CD1c-positive myeloid dendritic cell (primary cell): ENCODE measurements around the gene TMEM223.
"Not testable (repeated sequence)": the region's sequence is repeated elsewhere in the genome, so short reads cannot be mapped to it uniquely, and the experiment has no call there.

Source experiments
- DNase-seq: peaks from one replicate; pipeline ENCODE4 v3.0.0-alpha.2; 2016; ENCODE audit errors: extremely low spot score

The TMEM223 gene

DNA sequence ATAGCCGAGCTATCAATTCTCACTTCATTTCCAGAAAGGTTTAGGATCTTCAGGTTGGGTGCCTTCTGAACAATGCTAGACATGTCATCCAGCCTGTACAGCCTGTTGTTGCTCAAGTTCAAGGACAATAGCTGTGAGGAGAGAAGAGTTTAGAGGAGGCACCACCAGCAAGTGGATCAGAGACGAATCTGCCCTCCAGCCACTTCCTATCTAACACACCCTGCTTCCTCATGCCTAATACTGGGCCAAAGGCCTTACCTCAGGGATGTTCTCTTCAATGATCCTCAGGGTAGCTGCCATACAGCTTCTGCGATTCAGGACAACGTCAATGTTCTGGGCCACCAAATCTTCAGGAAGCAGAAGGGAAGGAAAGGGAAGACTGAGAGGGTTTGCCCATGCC is 9.3 kb upstream of the TMEM223 start:
- no peak for DNase-seq

DNA sequence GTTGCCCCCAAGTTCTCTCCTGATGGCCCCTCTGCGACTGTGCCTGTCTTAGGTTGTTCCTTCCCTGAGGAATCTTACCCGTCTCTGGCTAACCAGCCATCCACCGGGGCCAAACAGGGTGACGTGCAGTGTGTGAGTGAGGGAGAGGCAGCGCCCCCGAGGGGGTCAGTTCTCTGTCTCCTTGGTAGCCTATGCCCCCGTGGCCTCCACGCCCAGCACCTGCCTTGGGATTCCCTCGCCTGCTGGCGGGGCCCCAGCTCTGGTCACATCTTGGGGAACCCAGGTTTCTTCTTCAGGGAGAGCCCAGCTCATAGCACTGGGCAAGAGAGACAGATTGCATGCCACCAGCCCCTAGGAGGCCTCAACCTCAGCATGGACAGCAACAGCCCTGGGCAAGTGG is 7.7 kb upstream of the TMEM223 start:
- DNase-seq: no peak

DNA sequence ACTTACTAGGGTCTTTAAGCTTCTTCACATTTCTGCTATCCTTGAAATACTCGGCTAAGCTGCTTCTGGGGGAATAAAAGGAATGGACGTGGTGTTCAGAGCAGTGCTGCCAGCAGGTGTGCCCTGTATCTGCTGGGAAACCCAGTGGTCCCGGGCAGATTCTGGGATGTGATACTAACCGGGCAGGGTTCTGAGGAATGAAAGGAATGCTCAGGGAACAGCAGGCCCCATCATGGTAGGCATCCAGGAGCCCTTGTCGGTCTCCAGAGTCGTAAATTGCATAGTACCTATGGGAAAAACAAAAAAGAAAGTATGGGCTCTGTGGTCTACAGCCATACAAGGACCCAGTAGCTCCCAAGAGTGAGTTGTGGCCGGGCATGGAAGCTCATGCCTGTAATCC is 4.5 kb upstream of the TMEM223 start:
- DNase-seq: no peak

DNA sequence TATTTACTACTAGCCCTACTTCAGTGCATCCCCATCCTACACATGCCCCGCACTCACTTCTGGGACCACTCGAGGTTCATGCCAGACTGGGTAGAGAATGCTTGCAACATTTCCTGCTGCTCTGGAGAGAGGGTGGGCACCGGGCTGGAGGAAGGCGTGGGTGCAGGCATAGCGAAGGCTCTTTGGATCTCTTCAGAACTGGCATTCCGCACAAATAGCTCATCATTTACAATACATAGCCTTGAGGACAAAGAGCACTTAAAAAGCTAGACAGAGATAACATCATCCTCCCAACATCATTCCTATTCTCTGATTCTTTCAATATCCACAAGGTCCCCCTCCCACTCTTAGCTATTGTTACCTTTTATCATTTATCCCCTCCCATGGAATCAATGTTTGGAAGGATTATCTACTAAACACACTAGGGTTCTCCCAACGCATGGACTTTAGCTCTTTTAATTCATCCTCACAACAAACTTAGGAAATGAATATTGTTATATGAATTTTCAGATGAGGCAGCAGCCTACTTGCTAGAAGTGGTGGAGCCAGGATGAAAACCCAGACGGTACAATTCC is 2.5 kb upstream of the TMEM223 start:
- DNase-seq: no peak

DNA sequence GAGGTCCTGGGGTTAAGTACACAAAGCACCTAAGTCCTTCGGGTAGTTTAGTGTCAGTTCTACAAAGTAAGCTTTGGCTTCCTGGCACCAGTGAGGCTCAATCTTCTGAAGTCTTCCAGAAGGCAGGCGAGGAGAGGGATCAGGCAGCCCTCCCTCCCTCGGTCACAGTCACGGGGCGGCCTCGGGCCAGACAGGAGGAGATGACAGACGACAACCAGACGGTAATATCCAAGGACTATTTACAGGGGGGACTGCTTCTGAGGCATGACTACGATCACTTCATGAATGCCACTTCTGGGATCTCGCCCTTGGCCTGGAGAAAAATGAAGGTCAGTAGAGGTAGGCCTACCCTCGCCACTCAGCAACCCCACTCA is 383 bp upstream of the TMEM223 start:
- DNase-seq: no peak

DNA sequence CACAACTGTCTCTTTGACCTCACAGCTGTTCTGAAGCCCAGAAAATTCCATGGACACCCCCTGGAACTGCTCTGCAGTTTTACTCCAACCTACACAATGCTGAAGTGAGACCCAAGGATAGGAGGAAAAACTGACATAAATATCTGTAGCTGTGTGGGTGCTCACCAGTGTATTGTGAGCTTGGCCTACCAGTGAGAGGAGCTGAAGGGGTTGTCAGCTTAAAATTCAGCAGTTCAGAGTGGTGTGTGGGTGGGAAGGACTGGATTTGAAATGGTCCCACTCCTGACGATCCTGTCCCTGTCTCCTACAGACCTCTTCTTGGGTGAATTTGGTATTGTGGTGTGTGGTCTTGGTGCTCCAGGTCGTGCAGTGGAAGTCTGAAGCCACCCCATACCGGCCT is 2.2 kb downstream of the TMEM223 start:
- DNase-seq: no peak

DNA sequence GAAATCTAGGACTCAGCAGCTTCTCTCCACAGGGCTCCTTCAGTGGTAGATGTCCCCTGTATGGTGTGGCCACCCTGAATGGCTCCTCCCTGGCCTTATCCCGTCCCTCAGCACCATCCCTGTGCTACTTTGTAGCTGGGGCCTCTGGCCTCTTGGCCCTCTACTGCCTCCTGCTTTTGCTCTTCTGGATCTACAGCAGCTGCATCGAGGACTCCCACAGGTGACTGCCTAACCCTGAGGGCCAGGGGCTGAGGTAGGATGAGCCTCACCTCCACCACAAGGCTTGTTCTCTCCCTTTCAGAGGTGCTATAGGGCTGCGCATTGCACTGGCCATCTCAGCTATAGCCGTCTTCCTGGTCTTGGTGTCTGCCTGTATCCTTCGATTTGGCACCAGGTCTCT is 2.8 kb downstream of the TMEM223 start:
- no peak for DNase-seq

DNA sequence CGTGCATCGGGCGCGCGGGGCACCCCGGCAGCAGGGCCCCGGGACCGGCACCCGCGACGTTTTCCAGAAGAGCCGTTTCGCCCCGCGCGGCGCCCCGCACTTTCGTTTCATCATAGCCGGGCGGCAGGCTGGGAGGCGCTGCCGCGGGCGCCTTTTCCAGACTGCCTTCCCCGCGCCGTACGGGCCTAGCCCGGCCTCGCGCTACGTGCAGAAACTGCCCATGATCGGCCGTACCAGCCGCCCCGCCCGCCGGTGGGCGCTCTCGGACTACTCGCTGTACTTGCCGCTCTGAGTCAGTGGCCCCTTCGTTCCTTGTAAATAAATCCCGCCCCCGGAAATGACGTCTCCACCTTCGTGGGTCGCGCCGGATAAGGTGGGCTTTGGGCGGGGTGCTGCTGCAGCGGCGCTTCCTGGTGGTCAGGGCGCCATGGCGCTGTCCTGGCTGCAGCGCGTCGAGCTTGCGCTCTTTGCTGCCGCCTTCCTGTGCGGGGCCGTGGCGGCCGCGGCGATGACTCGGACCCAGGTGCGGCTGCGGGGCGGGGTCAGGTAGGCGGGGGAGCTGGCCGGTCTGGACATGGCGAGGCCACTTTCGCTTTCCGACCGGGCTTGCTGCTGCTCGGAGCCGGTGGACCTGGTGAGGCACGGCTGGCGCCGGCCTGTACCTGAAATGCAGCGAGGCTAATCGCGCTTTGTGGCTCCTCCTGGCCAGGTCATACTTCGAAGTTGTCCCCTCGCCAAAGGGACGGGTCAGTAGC is 4.6 kb downstream of the TMEM223 start, which contains the start of gene TMEM179B:
Gene TMEM179B, plus strand, starts transcription at position 398 of the 755 bp plus-strand sequence. Its CDS starts 30 bp downstream, at position 428.
- peak; percentile 100 for DNase-seq

DNA sequence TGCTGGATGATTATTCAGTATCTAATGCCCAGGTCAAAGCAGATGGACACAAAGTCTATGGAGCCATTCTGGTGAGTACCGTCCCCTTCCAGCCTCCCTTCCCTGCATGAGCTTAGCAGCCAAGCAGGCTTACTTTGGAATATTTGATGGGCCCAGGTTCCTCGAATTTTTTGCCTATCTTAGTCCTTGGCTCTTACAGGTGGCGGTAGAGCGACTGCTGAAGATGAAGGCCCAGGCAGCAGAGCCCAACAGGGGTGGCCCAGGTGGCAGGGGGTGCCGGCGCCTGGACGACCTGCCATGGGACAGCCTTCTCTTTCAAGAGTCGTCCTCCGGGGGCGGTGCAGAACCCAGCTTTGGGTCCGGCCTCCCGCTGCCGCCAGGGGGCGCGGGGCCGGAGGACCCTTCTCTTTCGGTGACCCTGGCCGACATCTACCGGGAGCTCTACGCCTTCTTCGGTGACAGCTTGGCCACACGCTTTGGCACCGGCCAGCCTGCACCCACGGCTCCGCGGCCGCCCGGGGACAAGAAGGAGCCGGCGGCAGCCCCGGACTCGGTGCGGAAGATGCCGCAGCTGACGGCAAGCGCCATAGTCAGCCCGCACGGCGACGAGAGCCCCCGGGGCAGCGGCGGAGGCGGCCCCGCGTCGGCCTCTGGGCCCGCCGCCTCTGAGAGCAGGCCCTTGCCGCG is 5.3 kb downstream of the TMEM223 start:
- peak; percentile 93 for DNase-seq

DNA sequence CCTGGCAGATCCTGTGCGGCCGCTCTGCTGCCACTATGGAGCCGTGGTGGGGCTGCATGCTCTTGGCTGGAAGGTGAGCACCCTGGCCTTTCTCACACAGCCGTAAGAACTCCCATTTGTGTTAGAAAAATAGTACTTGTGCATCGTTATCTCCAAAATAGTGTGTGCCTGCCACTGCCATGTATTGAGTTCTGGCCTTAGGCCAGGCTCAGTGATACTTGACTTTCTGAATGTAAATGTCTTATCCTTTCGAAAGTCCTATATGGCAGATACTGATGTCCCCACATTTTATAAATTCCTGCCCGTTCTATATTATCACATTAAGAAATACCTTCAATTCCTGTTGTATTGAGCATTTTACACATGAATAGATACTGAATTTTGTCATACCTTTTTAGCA is 9.1 kb downstream of the TMEM223 start:
- no peak for DNase-seq

DNA sequence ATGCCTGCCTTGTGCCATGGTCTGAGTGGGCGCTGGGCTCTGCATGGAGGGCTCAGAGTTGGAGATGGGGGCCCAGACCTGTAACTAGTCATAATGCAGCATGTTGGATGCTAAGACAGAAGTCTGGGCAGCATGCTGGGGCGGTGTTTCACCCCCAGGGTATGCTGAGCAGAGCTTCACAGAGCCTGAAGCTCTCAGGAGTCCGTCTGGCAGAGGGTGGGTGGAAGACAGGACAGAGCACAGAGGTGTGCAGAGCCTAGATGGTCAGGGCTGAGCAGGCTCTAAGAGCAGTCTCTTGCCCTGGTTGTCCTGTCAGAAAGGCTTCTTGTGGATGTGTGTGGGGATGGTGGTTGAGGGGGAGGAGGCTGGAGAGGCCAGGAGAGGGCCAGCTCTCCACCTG is 13.4 kb downstream of the TMEM223 start:
- DNase-seq: no peak

DNA sequence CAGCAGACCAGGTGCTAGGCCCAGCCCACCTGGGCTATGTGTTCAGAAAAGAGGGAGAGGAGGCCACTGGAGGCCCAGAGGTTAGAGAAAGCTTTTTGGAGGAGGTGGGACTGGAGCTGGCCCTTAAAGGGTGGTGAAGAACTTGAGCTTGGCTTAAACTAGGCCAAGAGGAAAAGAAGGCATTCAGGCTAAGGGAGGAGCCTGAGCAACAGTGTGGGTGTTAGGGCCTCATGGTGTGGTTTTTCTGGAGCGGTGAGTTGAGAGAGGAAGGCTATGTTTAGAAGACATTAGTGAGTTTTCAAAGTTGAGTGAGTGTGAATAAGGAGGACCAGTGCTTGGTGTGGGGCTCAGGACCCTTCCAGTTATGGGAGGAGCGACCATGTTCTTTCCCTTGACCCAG is 14.4 kb downstream of the TMEM223 start:
- no peak for DNase-seq

DNA sequence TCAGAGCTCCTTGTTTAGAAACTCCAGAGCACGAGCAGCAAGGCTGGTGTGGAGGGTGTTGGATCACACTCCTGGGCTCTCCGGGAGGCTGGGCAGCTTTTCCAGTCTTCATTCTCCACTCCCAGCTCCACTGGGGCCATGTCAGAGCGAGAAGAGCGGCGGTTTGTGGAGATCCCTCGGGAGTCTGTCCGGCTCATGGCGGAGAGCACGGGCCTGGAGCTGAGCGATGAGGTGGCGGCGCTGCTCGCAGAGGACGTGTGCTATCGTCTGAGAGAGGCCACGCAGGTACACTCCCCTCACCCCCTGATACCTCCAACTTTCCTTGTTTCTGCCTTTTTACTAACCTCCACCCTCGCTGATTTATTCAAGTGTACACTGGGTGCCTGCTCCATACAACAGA is 16.2 kb downstream of the TMEM223 start:
- no peak for DNase-seq

DNA sequence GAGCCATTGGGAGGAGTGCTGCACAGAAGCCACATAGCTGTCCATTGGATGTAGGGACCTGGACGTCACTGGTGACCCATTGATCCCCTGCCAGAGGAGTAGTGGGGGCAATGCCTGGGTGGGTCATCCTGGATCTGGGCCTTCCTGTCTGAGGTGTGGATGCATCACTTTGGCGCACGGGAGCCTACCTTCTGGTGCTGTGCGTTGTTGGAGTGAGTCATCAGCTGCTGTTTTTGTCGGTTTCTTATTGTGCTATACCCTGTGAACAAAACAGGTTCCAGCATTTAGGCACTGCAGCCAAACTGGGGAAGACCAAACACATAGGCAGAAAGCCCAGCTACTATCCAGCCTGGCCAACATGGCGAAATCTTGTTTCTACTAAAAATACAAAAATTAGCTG is 17.4 kb downstream of the TMEM223 start:
- no peak for DNase-seq

DNA sequence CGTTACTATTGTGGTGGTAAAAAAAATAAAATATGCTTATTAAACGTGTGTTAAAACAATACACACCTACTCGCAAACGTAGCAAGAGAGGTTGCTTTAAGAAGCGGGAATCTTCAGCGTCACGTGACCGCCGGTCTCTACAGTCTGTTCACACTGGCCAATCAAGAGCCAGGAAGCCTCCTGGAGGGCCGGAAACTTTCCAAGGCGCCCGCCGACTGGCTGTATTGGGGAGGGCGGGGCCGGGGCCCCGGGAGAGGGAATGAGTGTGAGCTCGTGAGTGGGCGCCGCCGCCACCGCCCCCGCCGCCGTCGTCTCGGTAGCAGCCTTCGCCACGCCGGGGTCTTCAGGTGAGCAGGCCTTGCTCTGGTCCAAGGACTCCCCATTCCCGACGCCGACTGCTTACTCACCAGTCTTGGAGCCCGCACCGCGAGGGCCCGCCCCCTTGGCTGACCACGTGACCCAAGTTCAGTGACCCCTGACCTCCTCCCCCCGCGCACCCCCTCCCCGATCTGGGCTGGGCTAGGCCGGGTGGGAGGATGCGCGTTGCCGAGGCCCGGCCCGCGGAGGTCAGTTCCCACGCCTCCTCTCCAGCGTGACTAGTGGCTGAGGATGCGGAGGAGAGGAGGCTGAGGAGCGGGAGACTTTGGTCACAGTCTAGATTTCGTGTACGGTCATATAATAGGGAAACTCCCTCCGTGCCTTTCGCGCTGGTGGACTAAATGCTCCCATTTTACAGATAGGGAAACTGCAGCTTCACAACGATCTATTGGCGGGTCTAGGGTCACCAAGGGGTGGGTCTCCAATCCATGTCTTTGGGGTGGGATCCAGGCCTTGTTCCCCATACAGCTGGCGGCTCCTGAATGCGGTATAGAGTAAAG is 20.4 kb downstream of the TMEM223 start, which contains the start of gene TAF6L:
Gene TAF6L, plus strand, starts transcription at position 253 of the 878 bp plus-strand sequence. CDS start 4,388 bp downstream, outside the sequence.
- DNase-seq: peak; percentile 97

DNA sequence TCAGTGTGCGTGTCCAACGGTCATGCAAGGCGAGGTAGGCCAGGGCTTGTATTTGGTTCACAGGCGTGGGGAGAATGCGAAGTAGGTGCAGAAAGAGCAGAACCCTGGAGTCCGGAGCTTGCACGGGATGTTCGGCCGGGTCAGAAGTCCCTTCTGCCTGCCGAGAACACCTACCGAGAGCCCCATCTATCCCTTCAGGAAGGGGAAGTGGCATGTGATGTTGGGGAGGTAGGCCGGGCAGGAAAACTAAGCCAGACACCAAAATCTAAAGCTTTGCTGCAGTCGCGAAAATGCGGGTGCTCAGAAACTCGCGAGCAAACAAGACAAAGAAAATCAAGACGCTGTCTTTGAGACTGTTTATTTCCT is 21.0 kb downstream of the TMEM223 start:
- DNase-seq: no peak

DNA sequence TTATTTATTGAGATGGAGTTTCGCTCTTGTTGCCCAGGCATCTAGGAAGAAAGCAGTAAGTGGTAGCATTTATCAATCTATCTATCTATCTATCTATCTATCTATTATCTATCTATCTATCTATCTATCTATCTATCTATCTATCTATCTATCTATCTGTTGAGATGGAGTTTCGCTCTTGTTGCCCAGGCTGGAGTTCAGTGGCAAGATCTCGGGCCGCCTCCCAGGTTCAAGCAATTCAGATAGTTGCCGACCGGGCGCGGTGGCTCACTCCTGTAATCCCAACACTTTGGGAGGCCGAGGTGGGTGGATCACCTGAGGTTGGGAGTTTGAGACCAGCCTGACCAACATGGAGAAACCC is 31.0 kb downstream of the TMEM223 start:
- not testable (repeated sequence) for DNase-seq

DNA sequence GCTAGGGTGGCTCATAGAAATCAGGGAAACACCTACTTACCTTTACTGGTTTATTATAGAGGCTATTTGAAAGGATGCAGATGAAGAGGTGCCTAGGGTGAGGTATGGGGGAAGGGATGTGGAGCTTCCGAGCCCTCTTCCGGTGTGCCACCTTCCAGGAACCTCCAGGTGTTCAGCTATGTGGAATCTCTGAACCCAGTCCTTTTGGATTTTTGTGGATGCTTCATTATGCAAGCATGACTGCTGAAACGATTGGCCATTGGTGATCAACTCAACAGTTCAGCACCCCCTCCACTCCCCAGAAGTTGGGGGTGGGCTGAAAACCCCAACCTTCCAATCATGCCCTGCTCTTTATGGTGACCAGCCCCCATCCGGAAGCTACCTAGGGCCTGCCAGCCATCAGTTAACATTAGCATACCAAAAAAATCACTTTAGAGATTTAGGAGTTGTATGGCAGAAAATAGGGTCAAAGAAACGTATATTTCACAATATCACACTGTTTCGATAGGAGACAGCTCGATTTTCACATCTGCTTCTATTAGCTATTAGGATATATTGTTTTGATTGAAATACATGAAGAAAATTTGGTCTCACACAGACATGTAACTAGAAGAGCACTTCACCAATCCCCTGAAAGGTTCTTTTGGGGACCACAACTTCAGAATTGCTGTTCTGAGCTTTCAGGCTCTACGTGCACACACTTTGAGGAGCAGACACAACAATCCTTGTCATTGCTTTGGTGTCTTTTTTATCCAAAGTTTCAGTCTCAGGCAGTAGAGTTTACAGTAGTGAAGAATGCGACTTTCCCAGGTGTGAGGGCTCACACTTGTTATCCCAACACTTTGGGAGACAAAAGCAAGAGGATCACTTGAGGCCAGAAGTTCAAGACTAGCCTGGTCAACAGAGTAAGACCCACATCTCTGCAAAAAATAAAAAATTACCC is 33.7 kb downstream of the TMEM223 start:
- DNase-seq: no peak

DNA sequence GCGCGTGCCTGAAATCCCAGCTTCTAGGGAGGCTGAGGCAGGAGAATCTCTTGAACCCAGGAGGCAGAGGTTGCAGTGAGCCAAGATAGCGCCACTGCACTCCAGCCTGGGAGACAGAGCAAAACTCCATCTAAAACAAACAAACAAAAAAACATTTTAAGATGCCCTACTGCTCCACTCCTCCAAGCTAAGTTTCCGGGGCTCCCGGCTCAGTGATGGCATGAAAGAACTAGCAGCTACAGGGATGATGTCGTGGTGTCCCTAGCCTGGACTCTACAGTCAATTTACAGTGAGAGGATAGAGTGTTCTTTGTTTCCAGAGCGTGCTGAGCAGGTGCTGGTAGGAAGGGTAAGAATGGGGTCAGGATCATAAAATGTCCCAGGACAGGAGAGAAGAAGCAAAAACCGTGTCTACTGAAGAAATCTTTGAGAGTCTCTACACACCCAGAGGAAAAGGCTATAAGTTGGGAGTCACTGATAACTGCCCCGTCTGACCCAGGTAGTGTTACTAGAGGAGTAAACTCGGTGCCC is 36.7 kb downstream of the TMEM223 start:
- DNase-seq: no peak

DNA sequence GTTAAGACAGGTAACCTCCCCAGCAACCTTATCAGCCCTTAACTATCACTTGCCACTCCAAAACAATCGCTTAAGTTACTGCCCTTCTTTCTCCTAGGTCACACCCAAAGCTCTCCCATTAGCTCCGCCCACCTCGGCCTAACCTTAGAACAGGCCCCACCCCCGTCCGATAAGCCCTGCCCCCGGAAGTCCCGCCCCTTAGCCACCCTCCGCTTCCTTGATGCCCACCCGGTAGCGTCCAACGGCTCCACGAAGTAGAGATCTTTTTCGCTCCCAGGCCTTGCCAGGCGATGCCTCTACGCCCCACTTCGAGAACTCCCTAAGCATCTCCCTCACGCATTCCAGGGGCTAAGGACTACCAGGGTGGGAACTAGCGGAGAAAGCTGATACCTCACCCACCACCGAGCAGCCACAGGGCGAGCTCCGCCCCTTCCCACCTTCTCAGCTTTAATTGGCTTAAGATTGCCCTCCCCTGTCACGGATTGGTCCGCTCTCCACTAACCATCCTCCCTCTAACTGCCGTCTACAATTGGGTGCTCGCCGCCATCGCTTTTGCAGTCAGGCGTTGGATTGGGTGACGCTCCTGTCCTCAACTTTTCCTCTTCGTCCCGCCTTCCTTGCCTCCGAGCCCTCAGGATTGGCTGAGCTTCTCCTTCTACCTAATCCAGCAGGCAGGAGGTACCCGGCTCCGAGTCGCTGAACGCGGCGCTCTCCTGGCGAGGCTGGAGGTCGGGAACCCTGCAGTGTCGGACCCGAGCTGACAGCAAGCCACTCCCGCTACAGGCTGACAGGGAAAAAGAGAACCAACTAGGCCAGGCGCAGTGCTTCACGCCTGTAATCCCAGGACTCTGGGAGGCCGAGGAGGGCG is 37.8 kb downstream of the TMEM223 start, which contains the start of gene ZBTB3:
Gene ZBTB3, minus strand, starts transcription at position 425 of the 868 bp plus-strand sequence. CDS start 496 bp downstream, outside the sequence.
- peak; percentile 98 for DNase-seq
